GM19467 (cell line): ENCODE measurements around the gene GNAQ.

Source experiments
- ATAC-seq: cut with Tn5 transposase; IDR thresholded peaks from one replicate; pipeline ENCODE4 v1.9.1; 2021; ENCODE audit warnings: mild to moderate bottlenecking, moderate library complexity; ENCODE audit not compliant: unreplicated experiment

Gene GNAQ

GRCh38 chr9:77851882-77852595 lies 179.6 kb downstream of the GNAQ start:
- no peak for ATAC-seq

GRCh38 chr9:77848897-77849296 lies 182.7 kb downstream of the GNAQ start:
- no peak for ATAC-seq

GRCh38 chr9:77848404-77848803 lies 183.2 kb downstream of the GNAQ start:
- ATAC-seq, result no peak

GRCh38 chr9:77847626-77848025 lies 184.0 kb downstream of the GNAQ start:
- ATAC-seq, result no peak

- ATAC-seq, result no peak
Measured at GRCh38 chr9:77847059-77847499, 184.5 kb downstream of the GNAQ start.

GRCh38 chr9:77844415-77844814 lies 187.2 kb downstream of the GNAQ start:
- ATAC-seq, result no peak

- ATAC-seq, result no peak
Measured at GRCh38 chr9:77843871-77844155, 187.8 kb downstream of the GNAQ start.

GRCh38 chr9:77843076-77843870 lies 188.3 kb downstream of the GNAQ start:
- no peak for ATAC-seq

GRCh38 chr9:77841739-77842386 lies 189.7 kb downstream of the GNAQ start:
- ATAC-seq, result peak; percentile 83

- ATAC-seq, result no peak
Measured at GRCh38 chr9:77839459-77840140, 192.0 kb downstream of the GNAQ start.

GRCh38 chr9:77838986-77839385 lies 192.6 kb downstream of the GNAQ start:
- ATAC-seq, result no peak

- ATAC-seq, result no peak
Measured at GRCh38 chr9:77834898-77835488, 196.6 kb downstream of the GNAQ start.

GRCh38 chr9:77833561-77834429 lies 197.8 kb downstream of the GNAQ start:
- ATAC-seq, result no peak

- no peak for ATAC-seq
Measured at GRCh38 chr9:77832639-77833038, 199.0 kb downstream of the GNAQ start.

GRCh38 chr9:77831781-77832180 lies 199.8 kb downstream of the GNAQ start:
- no peak for ATAC-seq

- no peak for ATAC-seq
Measured at GRCh38 chr9:77830618-77831285, 200.9 kb downstream of the GNAQ start.

- ATAC-seq, result no peak
Measured at GRCh38 chr9:77829420-77829819, 202.2 kb downstream of the GNAQ start.

GRCh38 chr9:77827104-77827784 lies 204.4 kb downstream of the GNAQ start:
- ATAC-seq, result no peak

GRCh38 chr9:77826621-77827020 lies 205.0 kb downstream of the GNAQ start:
- ATAC-seq, result no peak
